Stimulated activated CD4-positive, alpha-beta T cell treated with anti-CD3 and anti-CD28 coated beads, Interleukin-2, amount 100 ng/mL, for 48 hours (primary cell): Measurements from ENCODE around the gene PNPT1.
"Not testable (repeated sequence)": the region's sequence is repeated elsewhere in the genome, so short reads cannot be mapped to it uniquely, and the experiment has no call there.

Source experiments
- DNase-seq, 2 donors: peaks; one replicate each; pipeline ENCODE4 v3.0.0-alpha.2; 2020

Gene PNPT1

DNA sequence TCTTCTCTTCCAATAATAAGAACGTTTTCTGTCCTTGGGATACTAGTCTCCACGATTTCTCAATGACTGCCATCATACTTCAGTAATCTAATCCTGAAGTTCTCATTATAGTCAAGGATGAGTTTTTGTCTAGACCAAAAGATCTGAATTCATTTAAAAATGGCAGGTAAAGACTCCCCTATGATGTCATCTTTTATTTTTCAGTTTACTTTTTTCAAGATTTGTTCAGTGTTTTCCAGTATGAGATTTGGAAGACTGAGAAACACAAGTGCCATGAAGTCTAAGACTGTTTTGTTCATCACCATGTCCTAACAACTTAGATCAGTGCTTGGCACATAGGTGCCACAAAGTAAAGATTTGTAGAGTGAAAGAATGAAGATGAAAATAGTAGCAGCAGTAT is 40.4 kb downstream of the PNPT1 start:
- no peak for DNase-seq

DNA sequence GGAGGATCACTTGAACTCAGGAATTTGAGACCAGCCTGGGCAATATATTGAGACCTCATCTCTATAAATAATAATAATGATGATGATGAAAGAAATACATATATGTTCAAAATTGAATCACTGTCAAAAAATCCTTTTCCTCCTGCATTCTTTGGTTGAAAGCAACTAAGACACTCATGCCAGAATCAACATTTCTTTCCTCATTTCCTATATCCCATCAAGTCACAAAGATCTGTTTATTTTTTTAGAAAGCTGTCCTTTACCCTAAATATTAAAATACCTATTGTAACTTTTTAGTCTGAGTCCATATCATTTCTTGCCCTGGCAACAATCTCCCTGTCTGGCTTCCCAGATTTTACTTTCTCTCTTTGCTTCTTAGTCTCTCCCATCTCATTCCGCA is 44.4 kb downstream of the PNPT1 start:
- no peak for DNase-seq

GRCh38 chr2:55636831-55637230 is 56.8 kb downstream of the PNPT1 start:
- no peak for DNase-seq

GRCh38 chr2:55628931-55629330 is 64.7 kb downstream of the PNPT1 start:
- DNase-seq: no peak

- no peak for DNase-seq
Observed at GRCh38 chr2:55627915-55628314, 65.7 kb downstream of the PNPT1 start.

DNA sequence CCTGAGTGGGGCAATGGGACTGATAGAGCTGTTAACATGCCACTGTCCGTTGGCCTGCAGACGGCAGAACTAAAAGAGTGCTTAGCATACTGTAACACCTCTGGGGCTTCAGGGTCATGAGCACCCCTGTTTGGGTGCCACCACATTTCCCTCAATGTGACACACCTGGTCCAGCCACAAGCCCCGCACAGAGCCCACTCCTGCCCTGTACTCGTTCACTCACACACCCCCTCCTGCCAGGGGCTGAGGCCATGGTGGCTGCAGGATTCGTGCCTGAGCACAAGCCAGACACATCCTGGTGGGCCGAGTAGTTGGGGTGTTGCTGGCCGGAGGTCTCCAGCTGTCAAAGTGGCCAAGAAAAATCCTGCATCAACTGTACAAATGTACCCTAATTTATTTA is 71.8 kb downstream of the PNPT1 start:
- DNase-seq: no peak

GRCh38 chr2:55620123-55620779 is 73.4 kb downstream of the PNPT1 start:
- peak in 1 of 2 donors; percentile 18 for DNase-seq

GRCh38 chr2:55618275-55619055 is 75.2 kb downstream of the PNPT1 start:
- DNase-seq: peak; percentile 30 to 40

DNA sequence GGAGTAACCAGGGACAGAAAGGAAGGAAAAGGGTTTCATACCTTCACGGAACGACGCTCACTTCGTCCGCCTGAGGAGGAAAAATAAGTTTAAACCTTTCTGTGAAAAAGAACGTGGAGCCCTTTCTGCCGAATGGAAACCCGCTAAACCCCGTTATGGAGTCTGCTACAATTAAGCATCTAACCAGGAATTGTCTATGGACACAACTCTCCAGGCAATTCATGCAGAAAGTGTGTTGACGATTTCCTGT is 75.7 kb downstream of the PNPT1 start:
- no peak for DNase-seq

DNA sequence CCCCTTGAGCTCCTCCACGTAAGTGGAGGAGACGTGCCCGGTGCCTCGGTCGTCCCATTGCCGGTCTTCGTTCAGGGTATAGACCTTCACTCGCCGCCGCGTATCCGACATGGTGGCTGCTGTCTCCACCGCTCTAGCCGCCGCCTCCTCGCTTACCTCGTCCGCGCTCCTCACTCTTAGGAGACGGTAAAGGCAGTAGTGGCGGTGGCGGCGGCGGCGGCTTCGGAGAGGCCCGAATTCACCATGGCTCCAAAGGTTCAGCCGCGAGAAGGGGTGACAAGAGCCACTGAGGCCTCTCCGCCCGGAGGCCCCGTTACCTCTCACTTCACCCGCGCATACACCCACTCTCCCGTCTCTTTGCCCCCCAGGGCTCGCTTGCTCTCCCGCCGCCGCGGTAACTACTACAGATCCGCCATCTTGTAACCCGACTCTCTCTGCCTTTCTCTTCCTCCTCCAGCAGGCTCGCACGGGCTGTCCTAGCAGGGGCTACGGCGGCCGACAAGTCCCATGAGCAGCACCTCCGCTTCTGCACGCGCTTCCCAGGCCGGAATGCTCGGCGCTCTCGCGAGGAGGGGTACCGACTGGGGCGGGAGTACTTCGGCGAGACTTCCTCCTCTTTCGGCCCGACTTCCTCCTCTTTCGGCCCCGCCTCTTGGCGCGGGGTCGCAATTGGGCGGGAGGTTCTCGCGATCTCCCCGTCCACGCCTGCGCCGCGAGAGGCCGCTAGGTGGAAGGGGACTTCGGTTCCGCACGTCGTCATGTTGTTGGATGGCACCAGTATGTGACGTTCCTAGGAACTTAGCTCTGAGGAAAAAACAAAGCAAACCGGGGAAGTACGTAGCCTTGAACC is 76.2 kb downstream of the PNPT1 start, which contains the start of gene PPP4R3B:
TSS of gene PPP4R3B (minus strand) at position 448 of the 850 bp plus-strand sequence. CDS start at position 111, 337 bp downstream.
- peak; percentile 93 to 96 for DNase-seq

DNA sequence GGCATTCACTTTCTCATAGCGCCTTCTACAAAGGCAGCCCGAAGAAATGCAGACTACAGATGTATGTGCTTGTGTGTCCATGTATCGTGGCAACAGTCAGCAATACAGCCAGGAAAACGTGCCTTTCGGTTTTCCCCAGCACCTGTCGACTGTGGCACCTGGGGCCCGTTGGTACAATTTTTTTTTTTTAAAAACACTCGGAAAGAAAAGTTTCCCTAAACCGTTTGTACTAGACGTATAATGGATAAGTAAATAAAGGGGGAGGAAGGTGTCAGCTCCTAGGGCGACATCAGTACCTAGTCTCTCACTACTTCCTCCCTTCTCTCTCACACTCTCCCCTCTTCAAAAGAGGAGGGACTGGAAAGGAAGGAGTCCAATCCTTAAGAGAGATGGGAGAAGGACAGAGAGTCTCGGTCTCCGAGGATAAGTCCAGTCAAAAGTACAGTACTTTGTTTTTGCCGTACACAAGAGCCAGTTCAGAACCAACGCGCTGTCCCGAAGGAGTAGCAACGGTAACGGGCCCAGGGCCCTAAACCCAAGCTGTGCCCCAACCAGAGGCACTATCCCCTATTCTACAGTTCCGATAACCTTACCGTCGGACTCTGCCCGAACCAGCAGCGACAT is 77.0 kb downstream of the PNPT1 start:
- peak; percentile 16 to 18 for DNase-seq

- DNase-seq: no peak
Observed at GRCh38 chr2:55611997-55612396, 81.6 kb downstream of the PNPT1 start.

DNA sequence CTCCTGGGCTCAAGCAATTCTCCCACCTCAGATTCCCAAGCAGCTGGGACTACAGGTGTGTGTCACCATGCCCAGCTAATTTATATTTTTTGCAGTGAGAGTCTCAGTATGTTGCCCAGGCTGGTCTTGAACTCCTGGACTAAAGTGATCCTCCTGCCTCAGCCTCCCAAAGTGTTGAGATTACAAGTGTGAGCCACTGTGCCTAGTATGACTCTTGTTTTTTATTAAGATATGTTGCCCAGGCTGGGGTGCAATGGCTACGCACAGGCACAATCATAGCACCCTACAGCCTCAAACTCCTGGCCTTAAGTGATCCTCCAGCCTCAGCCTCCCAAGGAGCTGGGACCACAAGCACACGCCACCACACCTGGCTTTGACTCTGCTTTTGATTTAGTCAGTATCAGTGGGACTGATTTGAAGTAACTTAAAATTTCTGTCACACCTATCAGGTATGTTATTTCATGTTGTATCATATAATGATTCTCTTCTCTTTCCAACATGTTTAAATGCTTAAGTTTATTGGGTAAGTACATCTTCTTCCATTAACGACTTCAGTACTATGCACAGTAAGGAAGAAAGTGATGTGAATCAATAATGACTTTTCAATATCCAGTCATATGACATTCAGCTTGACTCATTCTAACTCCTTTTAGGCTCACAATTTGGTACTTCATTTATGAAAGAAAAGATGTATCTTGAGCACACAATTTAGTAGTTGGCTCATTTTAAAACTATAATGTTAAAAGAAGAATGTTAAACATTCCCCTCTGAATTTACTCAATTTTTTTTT is 82.5 kb downstream of the PNPT1 start:
- DNase-seq: no peak

GRCh38 chr2:55609938-55610578 is 83.6 kb downstream of the PNPT1 start:
- no peak for DNase-seq

DNA sequence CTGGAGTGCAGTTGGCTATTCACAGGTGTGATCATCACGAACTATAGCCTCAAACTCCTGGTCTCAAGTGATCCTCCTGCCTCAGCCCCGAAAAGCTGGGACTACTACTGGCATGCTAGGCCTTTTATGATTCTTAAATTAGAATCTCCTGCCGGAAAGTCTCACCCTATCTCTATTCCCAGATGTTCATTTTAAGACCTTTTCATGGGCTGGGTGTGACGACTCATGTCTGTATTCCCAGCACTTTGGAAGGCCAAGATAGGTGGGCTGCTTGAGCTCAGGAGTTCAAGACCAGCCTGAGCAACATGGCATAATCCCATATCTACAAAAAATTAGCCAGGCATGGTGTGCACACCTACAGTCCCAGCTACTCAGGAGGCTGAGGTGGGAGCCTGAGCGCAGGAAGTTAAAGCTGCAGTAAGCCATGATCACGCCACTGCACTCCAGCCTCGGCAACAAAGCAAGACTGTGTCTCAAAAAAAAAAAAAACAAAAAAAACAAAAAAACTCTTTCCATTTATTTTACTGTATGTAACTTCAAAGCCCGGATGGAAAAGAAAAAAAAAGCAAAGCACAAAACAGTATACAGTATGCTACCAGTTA is 84.3 kb downstream of the PNPT1 start:
- DNase-seq: no peak

DNA sequence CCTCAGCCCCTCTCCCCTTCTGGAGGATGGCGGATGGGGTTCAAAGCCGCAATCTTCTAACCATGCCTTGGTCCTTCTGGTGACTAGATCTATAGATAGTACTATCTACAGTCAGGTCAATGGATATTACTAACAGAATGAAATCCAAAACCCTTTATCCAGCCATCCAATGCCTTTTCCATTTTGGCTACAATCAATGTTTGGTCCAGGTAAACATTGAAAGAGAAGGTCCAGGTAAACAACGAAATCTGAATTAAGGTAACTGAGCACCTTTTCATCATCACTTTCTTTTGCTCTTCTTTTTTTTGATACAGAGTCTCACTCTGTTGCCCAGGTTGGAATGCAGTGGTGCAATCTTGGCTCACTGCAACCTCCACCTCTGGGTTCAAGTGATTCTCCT is 85.9 kb downstream of the PNPT1 start:
- no peak for DNase-seq

GRCh38 chr2:55604027-55604565 is 89.5 kb downstream of the PNPT1 start:
- DNase-seq: no peak

GRCh38 chr2:55601849-55602248 is 91.8 kb downstream of the PNPT1 start:
- no peak for DNase-seq

DNA sequence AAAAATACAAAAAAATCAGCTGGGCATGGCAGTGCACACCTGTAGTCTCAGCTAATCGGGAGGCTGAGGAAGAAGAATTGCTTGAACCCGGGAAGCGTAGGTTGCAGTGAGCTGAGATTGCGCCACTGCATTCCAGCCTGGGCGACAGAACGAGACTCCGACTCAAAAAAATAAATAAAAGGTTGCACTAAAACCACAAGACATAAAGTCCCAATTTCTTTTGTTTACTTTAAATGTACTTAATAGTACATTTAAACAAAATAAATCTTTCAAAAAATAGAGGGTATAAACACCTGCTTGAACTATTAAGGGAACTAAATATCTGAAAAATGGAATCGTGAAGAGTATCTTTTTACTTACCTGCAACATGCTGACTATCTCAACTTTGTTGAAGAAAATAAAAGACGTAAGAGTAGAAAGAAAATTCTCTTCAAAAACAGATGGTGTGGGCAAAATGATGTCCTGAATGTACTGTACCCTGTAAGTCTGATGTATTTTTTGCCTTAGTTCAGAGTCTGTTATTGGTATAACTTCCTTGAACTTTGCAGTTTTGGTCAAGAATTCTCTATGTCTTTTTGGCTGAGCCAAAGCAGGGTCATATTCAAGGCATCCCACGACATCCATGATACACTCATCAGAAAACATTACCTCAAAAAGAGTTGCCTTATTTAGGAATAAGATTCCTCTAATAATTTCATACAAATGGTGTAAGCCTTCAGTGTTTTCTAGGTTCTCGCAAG is 95.4 kb downstream of the PNPT1 start:
- no peak for DNase-seq

GRCh38 chr2:55596795-55597194 is 96.8 kb downstream of the PNPT1 start:
- not testable (repeated sequence) for DNase-seq
